Trophoblast cell (in vitro differentiated cells and primary cell): ENCODE data around the gene PRSS50.

Experiments used
- DNase-seq, 2 donors: peaks; one replicate each; pipeline ENCODE4 v3.0.0-alpha.2; 2016
- H2AFZ ChIP-seq: 2 replicates; pipeline ENCODE4 v1.6.1; 2013; ENCODE audit warnings: low read length, moderate library complexity, mild to moderate bottlenecking; ENCODE audit not compliant: insufficient read depth, poor library complexity
- H2AK5ac ChIP-seq: 2 replicates; pipeline ENCODE4 v1.6.1; 2013; ENCODE audit warnings: mild to moderate bottlenecking, low read length
- H2BK120ac ChIP-seq: 2 replicates; pipeline ENCODE4 v1.6.1; 2013; ENCODE audit warnings: low read length, mild to moderate bottlenecking, moderate library complexity; ENCODE audit not compliant: insufficient read depth, poor library complexity
- H2BK12ac ChIP-seq: 2 replicates; pipeline ENCODE4 v1.6.1; 2013; ENCODE audit warnings: mild to moderate bottlenecking, low read length, moderate library complexity
- H2BK5ac ChIP-seq: 2 replicates; pipeline ENCODE4 v1.6.1; 2013; ENCODE audit warnings: low read length, low read depth, moderate library complexity, mild to moderate bottlenecking; ENCODE audit not compliant: poor library complexity
- H3K14ac ChIP-seq: 2 replicates; pipeline ENCODE4 v1.6.1; 2013; ENCODE audit warnings: mild to moderate bottlenecking, low read length
- H3K18ac ChIP-seq: 2 replicates; pipeline ENCODE4 v1.6.1; 2013; ENCODE audit warnings: mild to moderate bottlenecking, low read length
- H3K23ac ChIP-seq: 2 replicates; pipeline ENCODE4 v1.6.1; 2013; ENCODE audit warnings: low read length
- H3K27ac ChIP-seq: 2 replicates; pipeline ENCODE4 v1.5.1; 2013; ENCODE audit warnings: low read depth, mild to moderate bottlenecking, inconsistent platforms, low read length, moderate library complexity
- H3K27me3 ChIP-seq: 2 replicates; pipeline ENCODE4 v1.6.1; 2013; ENCODE audit warnings: inconsistent platforms, mild to moderate bottlenecking, low read length, moderate library complexity; ENCODE audit not compliant: insufficient read depth
- H3K36me3 ChIP-seq, 2 experiments: 1 replicate in 1 of 2; 2 replicates in 1 of 2; pipeline ENCODE4 v1.6.1; 2013; ENCODE audit warnings: low read length in 2 of 2, mild to moderate bottlenecking in 2 of 2, moderate library complexity in 1 of 2; ENCODE audit not compliant: insufficient read depth in 2 of 2, control insufficient read depth in 1 of 2
- H3K4ac ChIP-seq: 2 replicates; pipeline ENCODE4 v1.6.1; 2013; ENCODE audit warnings: low read depth, mild to moderate bottlenecking, low read length, moderate library complexity
- H3K4me1 ChIP-seq, 2 experiments: 1 replicate in 1 of 2; 2 replicates in 1 of 2; pipeline ENCODE4 v1.6.1; 2013; ENCODE audit warnings: low read length in 2 of 2, mild to moderate bottlenecking in 2 of 2, moderate library complexity in 1 of 2; ENCODE audit not compliant: insufficient read depth in 2 of 2, control insufficient read depth in 1 of 2
- H3K4me2 ChIP-seq: 2 replicates; pipeline ENCODE4 v1.6.1; 2013; ENCODE audit warnings: inconsistent platforms, mild to moderate bottlenecking, low read length, moderate library complexity
- H3K4me3 ChIP-seq: 2 replicates; pipeline ENCODE4 v1.5.1; 2013; ENCODE audit warnings: mild to moderate bottlenecking, low read depth, low read length, inconsistent platforms
- H3K79me1 ChIP-seq: one replicate; pipeline ENCODE4 v1.6.1; 2013; ENCODE audit warnings: low read length
- H3K79me2 ChIP-seq: 2 replicates; pipeline ENCODE4 v1.6.1; 2013; ENCODE audit warnings: low read length, mild to moderate bottlenecking; ENCODE audit not compliant: control insufficient read depth, insufficient read depth, poor library complexity
- H3K9ac ChIP-seq: 2 replicates; pipeline ENCODE4 v1.6.1; 2013; ENCODE audit warnings: mild to moderate bottlenecking, low read length
- H3K9me3 ChIP-seq: 2 replicates; pipeline ENCODE4 v1.6.1; 2013; ENCODE audit warnings: low read depth, mild to moderate bottlenecking, control low read depth, inconsistent platforms, low read length; ENCODE audit not compliant: insufficient read depth
- H4K12ac ChIP-seq: 2 replicates; pipeline ENCODE4 v1.6.1; 2013; ENCODE audit warnings: low read depth, mild to moderate bottlenecking, low read length, moderate library complexity
- H4K8ac ChIP-seq: 2 replicates; pipeline ENCODE4 v1.6.1; 2013; ENCODE audit warnings: low read depth, mild to moderate bottlenecking, low read length, moderate library complexity
- H4K91ac ChIP-seq: one replicate; pipeline ENCODE4 v1.6.1; 2013; ENCODE audit warnings: low read depth, mild to moderate bottlenecking, low read length, moderate library complexity
- WGBS: extraction: QIAGEN DNeasy Blood & Tissue Kit; methylation state at CpG from one replicate; pipeline ENCODE4 v1.1.7; 2013; ENCODE audit warnings: missing lambda C conversion rate; ENCODE audit not compliant: insufficient read length, insufficient coverage; ENCODE audit errors: extremely low coverage; 5-methylcytosine and 5-hydroxymethylcytosine counted together

The PRSS50 gene

DNA sequence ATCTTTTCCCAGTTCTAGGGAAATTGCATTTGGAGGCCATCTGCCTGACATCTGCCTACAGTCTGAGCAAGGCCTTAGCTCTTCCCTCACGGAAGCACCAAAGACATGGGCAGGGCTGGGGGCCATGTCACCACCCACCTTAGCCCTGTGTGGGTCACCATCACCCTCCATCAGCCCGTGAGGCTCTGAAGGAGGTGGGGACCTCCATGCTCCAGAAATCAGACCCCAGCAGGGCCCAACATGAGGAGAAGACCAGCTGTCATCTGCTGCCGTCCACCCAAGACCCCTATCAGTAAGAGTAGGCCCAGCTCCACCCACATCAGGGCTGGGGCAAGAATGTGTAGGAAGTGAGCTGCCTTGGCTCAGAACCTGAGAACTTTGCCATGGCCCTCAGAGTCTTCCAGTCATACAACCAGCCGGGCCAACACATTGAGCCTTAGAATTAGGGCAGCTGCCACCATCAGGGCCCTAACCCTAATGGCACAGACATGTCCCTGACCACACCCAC lies 14.6 kb downstream of the PRSS50 start:
- H4K91ac ChIP-seq = no peak overlapping the region

GRCh38 chr3:46702246-46703012 lies 15.2 kb downstream of the PRSS50 start:
- DNase-seq = no peak
- Histone ChIP-seq H3K23ac (no peak overlapping the region), H3K27me3 (no peaks in the 10 kb centered on the region), H3K14ac (no peak overlapping the region), H3K4me1 (peaks cover 17 to 18% of the 10 kb centered on the region in 2 experiments), H2BK5ac (no peak overlapping the region), H3K18ac (no peak overlapping the region), H4K91ac (no peak overlapping the region), H3K79me1 (peaks cover 4% of the 10 kb centered on the region), H3K36me3 (no peaks in the 10 kb centered on the region), H3K9ac (no peak overlapping the region), H3K4me3 (no peak overlapping the region), H2AFZ (no peak overlapping the region), H4K12ac (no peak overlapping the region), H3K9me3 (no peaks in the 10 kb centered on the region), H3K27ac (no peak overlapping the region), H4K8ac (no peak overlapping the region), H3K4ac (no peak overlapping the region), H2BK120ac (no peak overlapping the region), H2AK5ac (no peak overlapping the region), H2BK12ac (no peak overlapping the region), H3K79me2 (no peaks in the 10 kb centered on the region), H3K4me2 (no peak overlapping the region)
- WGBS = no CpG with 5 or more reads among the region's 4 CpGs

More for the DNA sequence above, 14.6 kb downstream of the PRSS50 start:
- Histone ChIP-seq H3K9me3 (no peaks in the 10 kb centered on the region), H3K9ac (no peak overlapping the region), H3K14ac (no peak overlapping the region), H3K27ac (no peak overlapping the region), H2BK120ac (no peak overlapping the region), H2AK5ac (no peak overlapping the region), H3K4me2 (no peak overlapping the region), H3K79me1 (peaks cover 4% of the 10 kb centered on the region), H3K36me3 (no peaks in the 10 kb centered on the region), H3K27me3 (no peaks in the 10 kb centered on the region), H4K8ac (no peak overlapping the region), H3K79me2 (no peaks in the 10 kb centered on the region), H3K4me1 (peaks cover 17 to 19% of the 10 kb centered on the region in 2 experiments), H4K12ac (no peak overlapping the region), H2BK5ac (no peak overlapping the region), H2BK12ac (no peak overlapping the region), H2AFZ (no peak overlapping the region), H3K23ac (no peak overlapping the region), H3K4ac (no peak overlapping the region), H3K18ac (no peak overlapping the region), H3K4me3 (no peak overlapping the region)
- no peak for DNase-seq
- WGBS = no CpG with 5 or more reads among the region's 4 CpGs

GRCh38 chr3:46701181-46701939 lies 16.3 kb downstream of the PRSS50 start, which contains the start of gene TMIE:
Gene TMIE (plus strand): TSS chr3:46701392. CDS start chr3:46701488, 96 bp downstream.
- Histone ChIP-seq H3K4me2 (no peak within 1 kb of the TSS), H3K9me3 (no peaks in the 10 kb centered on the region), H3K14ac (no peak within 1 kb of the TSS), H3K79me1 (peaks cover under 1% of the 10 kb centered on the region), H2BK5ac (no peak within 1 kb of the TSS), H4K12ac (no peak within 1 kb of the TSS), H2BK12ac (no peak within 1 kb of the TSS), H3K9ac (no peak within 1 kb of the TSS), H4K8ac (no peak within 1 kb of the TSS), H3K18ac (no peak within 1 kb of the TSS), H2AFZ (no peak within 1 kb of the TSS), H3K23ac (no peak within 1 kb of the TSS), H2AK5ac (no peak within 1 kb of the TSS), H4K91ac (no peak within 1 kb of the TSS), H3K27me3 (no peaks in the 10 kb centered on the region), H2BK120ac (no peak within 1 kb of the TSS), H3K36me3 (no peaks in the 10 kb centered on the region), H3K4ac (no peak within 1 kb of the TSS), H3K4me3 (no peak within 1 kb of the TSS), H3K4me1 (peaks cover 7 to 12% of the 10 kb centered on the region in 2 experiments), H3K79me2 (no peaks in the 10 kb centered on the region), H3K27ac (no peak within 1 kb of the TSS)
- no CpG with 5 or more reads among the region's 51 CpGs for WGBS
- DNase-seq = no peak

GRCh38 chr3:46700772-46701171 lies 16.9 kb downstream of the PRSS50 start:
- Histone ChIP-seq H3K23ac (no peak overlapping the region), H3K9me3 (no peaks in the 10 kb centered on the region), H3K4ac (no peak overlapping the region), H3K14ac (no peak overlapping the region), H2BK12ac (no peak overlapping the region), H3K18ac (no peak overlapping the region), H3K27ac (no peak overlapping the region), H2BK5ac (no peak overlapping the region), H3K4me2 (no peak overlapping the region), H2AK5ac (no peak overlapping the region), H4K91ac (no peak overlapping the region), H2BK120ac (no peak overlapping the region), H3K79me1 (no peaks in the 10 kb centered on the region), H3K4me1 (peaks cover 3 to 11% of the 10 kb centered on the region in 2 experiments), H3K36me3 (no peaks in the 10 kb centered on the region), H4K8ac (no peak overlapping the region), H3K27me3 (no peaks in the 10 kb centered on the region), H3K79me2 (no peaks in the 10 kb centered on the region), H2AFZ (no peak overlapping the region), H4K12ac (no peak overlapping the region), H3K4me3 (no peak overlapping the region), H3K9ac (no peak overlapping the region)
- no CpG with 5 or more reads among the region's 4 CpGs for WGBS
- DNase-seq = no peak
